HepG2 (cell line): Measurements from ENCODE around the gene ZBTB22. TPM values are rescaled to one million over a fixed set of nuclear protein-coding genes. Genes with fewer than 3 reads are reported as not detected.

Source experiments
- ATAC-seq: fragments of 200-7000 bp; cut with Tn5 transposase; 3 replicates; pipeline ENCODE4 v1.9.1; 2020; ENCODE audit warnings: mild to moderate bottlenecking, moderate library complexity
- BruUV-seq: library from RNA; stranded (reverse); fragments of 400-500 nt; replicated peaks from 2 replicates; lab custom pipeline; 2021; lab: Mats Ljungman, UMichigan
- CTCF ChIA-PET: fragments of 300-600 bp; formaldehyde crosslinking; extraction: SDS; loops from one replicate; lab custom pipeline; 2021; ENCODE audit warnings: low total read pairs, inconsistent platforms, low intra/inter-chr PET ratio; lab: Yijun Ruan, JAX
- POLR2A ChIA-PET: fragments of 350-600 bp; sonication (Branson Sonifier 250); formaldehyde crosslinking; loops from one replicate; lab custom pipeline; 2020; ENCODE audit warnings: antibody characterized with exemption, inconsistent platforms; lab: Yijun Ruan, JAX
- DNase-seq: peaks from one replicate; pipeline ENCODE4 v3.0.0-alpha.2; 2015; ENCODE audit warnings: low spot score
- FAIRE-seq: peaks from 3 replicates; lab custom pipeline; 2011; peaks lifted over from hg19 to GRCh38; lab: Jason Lieb, UNC
- H2AFZ ChIP-seq: one replicate; pipeline ENCODE4 v1.6.1; 2011; ENCODE audit warnings: low read length, inconsistent platforms
- H3K27ac ChIP-seq: fragments of 300-600 bp; 3 replicates; pipeline ENCODE4 v1.8.0; 2011; ENCODE audit warnings: mixed run types, mild to moderate bottlenecking, mixed read lengths, low read length, inconsistent platforms; ENCODE audit not compliant: insufficient read depth; ENCODE audit errors: extremely low read length
- H3K27me3 ChIP-seq, 2 experiments: fragments of 200-600 bp in 1 of 2; 2 replicates in 1 of 2; 3 replicates in 1 of 2; pipeline versions ENCODE4 v1.6.0 to v1.8.0; 2011; ENCODE audit warnings: low read length in 2 of 2, mild to moderate bottlenecking in 2 of 2, moderate library complexity in 2 of 2, inconsistent platforms in 1 of 2; ENCODE audit not compliant: insufficient read depth in 2 of 2, control insufficient read depth in 1 of 2
- H3K36me3 ChIP-seq, 2 experiments: fragments of 200-600 bp in 1 of 2; replicated peaks in 1 of 2; 2 replicates in 1 of 2; 3 replicates in 1 of 2; pipeline versions ENCODE4 v1.5.1 to v1.8.0; 2011; ENCODE audit warnings: low read length in 2 of 2, inconsistent platforms in 1 of 2; ENCODE audit not compliant: insufficient read depth in 2 of 2, control insufficient read depth in 1 of 2
- H3K4me1 ChIP-seq: 2 replicates; pipeline ENCODE4 v1.5.1; 2012; ENCODE audit warnings: low read length, inconsistent platforms; ENCODE audit not compliant: insufficient read depth
- H3K4me2 ChIP-seq: 2 replicates; pipeline ENCODE4 v1.6.0; 2011; ENCODE audit warnings: low read depth, low read length, inconsistent platforms
- H3K4me3 ChIP-seq, 3 experiments: fragments of 200-600 bp in 1 of 3; sonication (generic), shearing (Covaris generic) in 1 of 3; replicated peaks in 1 of 3; 2 replicates each; pipeline ENCODE4 v1.5.1; 2011 to 2016; ENCODE audit warnings: low read length in 3 of 3, inconsistent platforms in 2 of 3, low read depth in 2 of 3, mild to moderate bottlenecking in 2 of 3, control low read depth in 1 of 3, mixed read lengths in 1 of 3; ENCODE audit not compliant: insufficient read depth in 1 of 3
- H3K79me2 ChIP-seq: one replicate; pipeline ENCODE4 v1.6.1; 2011; ENCODE audit warnings: low read length, inconsistent platforms; ENCODE audit not compliant: insufficient read depth
- H3K9ac ChIP-seq: 2 replicates; pipeline ENCODE4 v1.6.0; 2011; ENCODE audit warnings: mild to moderate bottlenecking, low read depth, low read length, inconsistent platforms; ENCODE audit not compliant: insufficient read depth
- H3K9me3 ChIP-seq: 2 replicates; pipeline ENCODE4 v1.5.1; 2012; ENCODE audit warnings: mild to moderate bottlenecking, low read length
- H4K20me1 ChIP-seq: 2 replicates; pipeline ENCODE4 v1.6.0; 2011; ENCODE audit warnings: inconsistent platforms, mild to moderate bottlenecking, low read length, moderate library complexity; ENCODE audit not compliant: insufficient read depth
- GABPA ChIP-seq, 2 experiments: IDR thresholded peaks; 2 replicates each; pipeline ENCODE4 v1.6.1; 2011 to 2016; ENCODE audit warnings: low read depth in 2 of 2, low read length in 1 of 2, missing biosample characterization in 1 of 2, missing genetic modification characterization in 1 of 2
- MYC ChIP-seq: sonication (generic); formaldehyde crosslinking; IDR thresholded peaks from 2 replicates; pipeline ENCODE4 v1.9.0; 2021; ENCODE audit warnings: missing genetic modification reagents, borderline replicate concordance
- ZNF589 ChIP-seq: sonication (generic); formaldehyde crosslinking; conservative IDR thresholded peaks from 2 replicates; pipeline ENCODE4 v1.8.0; 2022; ENCODE audit warnings: mild to moderate bottlenecking, moderate library complexity, missing genetic modification reagents
- ZNF709 ChIP-seq: sonication (generic); formaldehyde crosslinking; IDR thresholded peaks from 2 replicates; pipeline ENCODE4 v1.5.0; 2020; ENCODE audit warnings: mild to moderate bottlenecking, missing genetic modification reagents
- ZSCAN31 ChIP-seq: sonication (generic); formaldehyde crosslinking; IDR thresholded peaks from 2 replicates; pipeline ENCODE4 v1.5.0; 2020; ENCODE audit warnings: low read depth, mild to moderate bottlenecking, missing genetic modification reagents
- WGBS: methylation state at CpG from one replicate; pipeline ENCODE4 v1.1.6; 2017; ENCODE audit warnings: low lambda C conversion rate; 5-methylcytosine and 5-hydroxymethylcytosine counted together
- in situ Hi-C: cut with HindIII; loops from 2 replicates; pipeline ENCODE4 v1.10.0; 2017; ENCODE audit warnings: low pct_unique_long_range_greater_than_20kb; ENCODE audit not compliant: extremely low pct_ligation_motif_present
- intact Hi-C: fragments of 100-400 bp; cut with micrococcal nuclease; formaldehyde crosslinking; loops from one replicate; pipeline ENCODE4 v1.10.0; 2022; ENCODE audit not compliant: unreplicated experiment
- polyA plus RNA-seq, 8 experiments: library from polyadenylated mRNA; depleted of rRNA in 3 of 8; stranded (reverse) in 7 of 8; unstranded in 1 of 8; fragments of >200 nt; fragmentation: Illumina TruSeq in 4 of 8; extraction: Trizol in 4 of 8; gene quantifications; 2 replicates each; pipeline versions ENCODE4 v1.2.1 to v1.2.3, GENCODE V29; 2011 to 2016; ENCODE audit warnings: low read depth in 4 of 8, missing spikeins in 1 of 8, mixed read lengths in 1 of 8; ENCODE audit not compliant: insufficient read depth in 1 of 8
- total RNA-seq, 5 experiments: library from RNA; depleted of rRNA; stranded (reverse); fragments of >200 nt; fragmentation: Illumina TruSeq; extraction: Trizol; gene quantifications; 2 replicates each; pipeline ENCODE4 v1.2.3, GENCODE V29; 2016; ENCODE audit warnings: low read depth in 1 of 5
- TF ChIP-seq, protein P1 (sequence below): sonication (generic); formaldehyde crosslinking; IDR thresholded peaks from 2 replicates; pipeline ENCODE4 v1.5.0; 2020; ENCODE audit warnings: mild to moderate bottlenecking, missing genetic modification reagents
- TF ChIP-seq, protein P2 (sequence below): sonication (generic); formaldehyde crosslinking; IDR thresholded peaks from 2 replicates; pipeline ENCODE4 v1.5.1; 2020; ENCODE audit warnings: mild to moderate bottlenecking, missing genetic modification reagents, moderate library complexity

Gene ZBTB22
- total and polyA plus RNA-seq, 2 of the 13 experiments (the other 11 are each of a cell fraction or from before 2014, with no cell fraction given): 8.0 to 10.6 TPM

DNA sequence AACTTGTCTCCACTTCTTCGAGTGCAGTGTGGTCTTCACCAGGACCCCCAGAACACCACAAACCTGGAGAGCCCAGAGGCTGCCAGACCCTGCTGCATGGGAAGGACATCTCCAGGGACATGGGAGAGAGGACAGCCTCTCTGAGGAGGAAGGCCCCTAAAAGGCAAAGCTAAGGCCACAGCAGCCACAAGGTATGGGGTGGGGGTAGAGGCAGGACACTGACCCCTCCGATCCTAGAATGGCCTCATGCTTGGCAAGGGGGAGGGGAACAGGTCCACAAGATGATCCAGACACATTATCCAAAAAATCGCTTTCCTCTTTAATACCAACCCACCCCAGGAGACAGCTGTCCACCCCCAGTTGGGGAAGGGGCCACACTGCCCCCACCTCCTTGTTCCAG is 38.7 kb downstream of the ZBTB22 start:
- Histone ChIP-seq H3K27ac (no peak overlapping the region), H3K79me2 (peaks cover 16% of the 10 kb centered on the region), H3K4me1 (peaks cover 20% of the 10 kb centered on the region), H3K36me3 (peaks cover 19 to 65% of the 10 kb centered on the region in 2 experiments), H3K9ac (no peak overlapping the region), H3K4me2 (no peak overlapping the region), H3K4me3 (no peak overlapping the region), H2AFZ (no peak overlapping the region), H3K9me3 (no peaks in the 10 kb centered on the region), H3K27me3 (no peaks in the 10 kb centered on the region), H4K20me1 (peaks cover 24% of the 10 kb centered on the region)
- DNase-seq: no peak
- no peak for FAIRE-seq
- WGBS: 90% methylated on average over 3 of the region's 3 CpGs
- BruUV-seq: no TSS peak
- no peak for TF ChIP-seq ZSCAN31 (CRISPR knock-in tag)
- TF ChIP-seq, protein P1, sequence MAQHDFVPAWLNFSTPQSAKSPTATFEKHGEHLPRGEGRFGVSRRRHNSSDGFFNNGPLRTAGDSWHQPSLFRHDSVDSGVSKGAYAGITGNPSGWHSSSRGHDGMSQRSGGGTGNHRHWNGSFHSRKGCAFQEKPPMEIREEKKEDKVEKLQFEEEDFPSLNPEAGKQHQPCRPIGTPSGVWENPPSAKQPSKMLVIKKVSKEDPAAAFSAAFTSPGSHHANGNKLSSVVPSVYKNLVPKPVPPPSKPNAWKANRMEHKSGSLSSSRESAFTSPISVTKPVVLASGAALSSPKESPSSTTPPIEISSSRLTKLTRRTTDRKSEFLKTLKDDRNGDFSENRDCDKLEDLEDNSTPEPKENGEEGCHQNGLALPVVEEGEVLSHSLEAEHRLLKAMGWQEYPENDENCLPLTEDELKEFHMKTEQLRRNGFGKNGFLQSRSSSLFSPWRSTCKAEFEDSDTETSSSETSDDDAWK (CRISPR knock-in tag): no peak
- TF ChIP-seq, protein P2, sequence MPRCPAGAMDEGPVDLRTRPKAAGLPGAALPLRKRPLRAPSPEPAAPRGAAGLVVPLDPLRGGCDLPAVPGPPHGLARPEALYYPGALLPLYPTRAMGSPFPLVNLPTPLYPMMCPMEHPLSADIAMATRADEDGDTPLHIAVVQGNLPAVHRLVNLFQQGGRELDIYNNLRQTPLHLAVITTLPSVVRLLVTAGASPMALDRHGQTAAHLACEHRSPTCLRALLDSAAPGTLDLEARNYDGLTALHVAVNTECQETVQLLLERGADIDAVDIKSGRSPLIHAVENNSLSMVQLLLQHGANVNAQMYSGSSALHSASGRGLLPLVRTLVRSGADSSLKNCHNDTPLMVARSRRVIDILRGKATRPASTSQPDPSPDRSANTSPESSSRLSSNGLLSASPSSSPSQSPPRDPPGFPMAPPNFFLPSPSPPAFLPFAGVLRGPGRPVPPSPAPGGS (CRISPR knock-in tag): no peak
- no peak for TF ChIP-seq ZNF709 (CRISPR knock-in tag)
- TF ChIP-seq GABPA (IDR thresholded peaks at IDR 0.05; ENCODE audit: low read depth, low read length): no peak
- TF ChIP-seq GABPA (CRISPR knock-in tag; IDR thresholded peaks at IDR 0.05; ENCODE audit: low read depth): no peak
- TF ChIP-seq ZNF589 (CRISPR knock-in tag): no peak
- TF ChIP-seq MYC (CRISPR knock-in tag): no peak
- ChIA-PET POLR2A (interaction anchor here (0.6 to 3.5 kb wide), 6 partner anchors 10 to 56 kb away, joined by 3 to 17 read pairs (median 11); partner anchors contain the start of genes PFDN6, RGL2 and WDR46), CTCF (interaction anchor here (1.4 to 3.2 kb wide), 2 partner anchors 64 to 67 kb away, joined by 4 to 37 read pairs; no protein-coding TSS in a partner anchor)
- in situ Hi-C loops (loop anchor here (25.0 kb wide), 1 partner anchor 133 kb away; the partner anchor contains the start of genes CUTA, PHF1 and SYNGAP1), intact Hi-C loops (no loop called here)
- ATAC-seq: 0 out of 3 replicates have a peak, but pooled peaks have one; percentile 0
